Fibroblast of the aortic adventitia (primary cell): ENCODE data around the gene CIT. TPM values are rescaled to one million over a fixed set of nuclear protein-coding genes. Genes with fewer than 3 reads are reported as not detected.

Experiments used
- DNase-seq: peaks from one replicate; pipeline ENCODE4 v3.0.0-alpha.2; 2010; ENCODE audit warnings: low read depth
- H3K4me3 ChIP-seq: 2 replicates; pipeline ENCODE4 v1.5.1; 2011; ENCODE audit warnings: low read depth, mild to moderate bottlenecking, control low read depth, low read length, moderate library complexity
- total RNA-seq: library from RNA; depleted of rRNA; stranded (reverse); fragments of >200 nt; gene quantifications from 2 replicates; pipeline ENCODE4 v1.2.3, GENCODE V29; 2012; ENCODE audit warnings: low replicate concordance
- TF ChIP-seq, protein P1 (sequence below): IDR thresholded peaks from 2 replicates; pipeline ENCODE4 v1.5.1; 2011; ENCODE audit warnings: mild to moderate bottlenecking, low read length, control low read depth, inconsistent platforms; ENCODE audit not compliant: insufficient read depth

Gene CIT
- total RNA-seq, 1 donor: 48.0 TPM

DNA sequence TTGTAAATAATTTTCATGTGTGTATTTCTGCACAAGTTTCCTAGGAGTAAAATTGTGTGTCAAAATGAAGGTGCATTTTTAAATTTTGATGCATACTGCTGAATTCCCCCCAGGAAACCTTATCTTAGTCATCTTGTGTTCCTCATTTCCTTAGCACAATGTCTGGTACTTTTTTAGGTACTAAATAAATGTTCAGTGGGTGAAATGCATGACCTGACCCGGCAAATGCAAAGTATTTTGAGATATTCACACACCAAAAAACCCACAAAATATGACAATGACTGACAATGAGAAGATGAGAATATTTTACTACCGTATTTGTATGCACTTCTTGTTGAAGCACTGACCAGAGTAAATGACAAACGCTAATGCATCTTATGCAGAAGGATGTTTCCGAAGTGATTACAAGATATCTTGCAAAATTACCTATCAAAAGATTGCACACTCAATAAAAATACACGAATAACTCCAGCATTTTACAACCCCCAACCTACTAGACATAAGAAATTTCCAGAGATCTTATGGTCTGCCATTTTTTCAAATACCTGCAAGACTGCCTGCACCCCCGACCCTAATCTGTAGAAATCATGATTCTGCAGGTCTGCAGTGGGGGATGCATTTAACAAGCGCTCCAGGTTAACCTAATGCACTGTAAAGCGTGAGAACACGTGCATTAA, 210.1 kb downstream of the CIT start:
- H3K4me3 ChIP-seq: peak overlapping the region; percentile 97
- DNase-seq: no peak
- TF ChIP-seq, protein P1, sequence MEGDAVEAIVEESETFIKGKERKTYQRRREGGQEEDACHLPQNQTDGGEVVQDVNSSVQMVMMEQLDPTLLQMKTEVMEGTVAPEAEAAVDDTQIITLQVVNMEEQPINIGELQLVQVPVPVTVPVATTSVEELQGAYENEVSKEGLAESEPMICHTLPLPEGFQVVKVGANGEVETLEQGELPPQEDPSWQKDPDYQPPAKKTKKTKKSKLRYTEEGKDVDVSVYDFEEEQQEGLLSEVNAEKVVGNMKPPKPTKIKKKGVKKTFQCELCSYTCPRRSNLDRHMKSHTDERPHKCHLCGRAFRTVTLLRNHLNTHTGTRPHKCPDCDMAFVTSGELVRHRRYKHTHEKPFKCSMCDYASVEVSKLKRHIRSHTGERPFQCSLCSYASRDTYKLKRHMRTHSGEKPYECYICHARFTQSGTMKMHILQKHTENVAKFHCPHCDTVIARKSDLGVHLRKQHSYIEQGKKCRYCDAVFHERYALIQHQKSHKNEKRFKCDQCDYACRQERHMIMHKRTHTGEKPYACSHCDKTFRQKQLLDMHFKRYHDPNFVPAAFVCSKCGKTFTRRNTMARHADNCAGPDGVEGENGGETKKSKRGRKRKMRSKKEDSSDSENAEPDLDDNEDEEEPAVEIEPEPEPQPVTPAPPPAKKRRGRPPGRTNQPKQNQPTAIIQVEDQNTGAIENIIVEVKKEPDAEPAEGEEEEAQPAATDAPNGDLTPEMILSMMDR: no peak

DNA sequence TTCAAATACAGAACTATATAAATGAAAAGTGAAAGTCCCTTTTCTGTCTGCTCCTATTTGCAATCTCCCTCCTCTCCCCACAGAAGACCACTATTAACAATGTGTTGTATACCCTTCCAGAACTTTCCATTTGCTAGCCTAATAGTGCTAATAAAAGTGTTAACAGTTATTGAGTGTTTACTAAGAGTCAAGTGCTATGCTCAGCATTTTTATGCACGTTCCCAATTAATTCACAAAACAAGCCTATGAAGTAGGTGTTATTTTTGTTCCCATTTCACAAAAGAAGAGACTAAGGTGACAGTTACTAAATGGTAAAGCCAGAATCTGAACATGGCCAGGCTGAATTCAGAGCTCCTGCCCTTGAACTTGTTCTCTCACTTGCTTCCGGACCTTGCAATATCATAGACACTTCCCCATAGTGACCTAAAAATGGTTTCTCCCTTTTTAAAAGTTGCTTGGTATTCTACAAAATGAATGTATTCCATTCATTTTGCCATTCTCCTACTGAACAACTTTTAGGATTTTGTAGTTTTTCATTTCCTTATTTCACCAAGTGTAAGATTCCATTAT, 210.8 kb downstream of the CIT start:
- no peak for DNase-seq
- H3K4me3 ChIP-seq: no peak overlapping the region
- TF ChIP-seq, protein P1: no peak

DNA sequence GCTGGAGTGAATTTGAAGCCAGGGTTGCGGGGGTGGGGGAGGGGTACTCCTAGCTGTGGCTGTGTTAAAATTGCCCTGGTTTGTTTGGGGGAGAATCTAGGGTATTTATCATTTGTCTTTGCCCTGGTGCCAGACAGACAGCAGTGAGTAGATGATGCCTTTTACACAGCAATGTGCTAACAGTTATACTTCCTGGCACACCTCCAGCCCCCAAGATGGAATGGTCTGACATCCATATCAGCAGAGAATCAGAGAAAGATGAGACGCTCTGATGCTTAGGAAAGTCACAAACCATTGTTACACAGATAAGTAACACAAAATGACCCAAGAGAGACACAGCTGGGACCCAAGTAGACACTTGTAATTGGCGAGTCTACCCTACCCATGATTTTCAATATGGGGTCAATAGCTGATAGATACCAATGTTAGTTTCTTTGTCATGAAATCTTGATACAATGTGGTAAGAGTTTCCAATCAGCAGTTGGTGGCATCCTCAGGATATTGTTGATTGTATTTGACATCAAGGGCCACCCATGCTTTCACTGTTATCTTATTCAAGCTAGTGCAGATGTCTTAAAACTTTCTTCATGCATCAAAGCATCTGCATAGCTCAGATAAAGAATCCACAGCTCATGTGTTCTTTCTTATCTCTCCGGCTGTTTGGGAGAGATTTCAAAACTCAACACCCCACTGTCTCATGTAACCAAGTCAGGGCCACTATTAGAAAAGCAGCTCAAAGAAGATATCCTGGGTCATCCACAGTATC, 211.8 kb downstream of the CIT start:
- TF ChIP-seq, protein P1: no peak
- no peak for DNase-seq
- H3K4me3 ChIP-seq: no peak overlapping the region

DNA sequence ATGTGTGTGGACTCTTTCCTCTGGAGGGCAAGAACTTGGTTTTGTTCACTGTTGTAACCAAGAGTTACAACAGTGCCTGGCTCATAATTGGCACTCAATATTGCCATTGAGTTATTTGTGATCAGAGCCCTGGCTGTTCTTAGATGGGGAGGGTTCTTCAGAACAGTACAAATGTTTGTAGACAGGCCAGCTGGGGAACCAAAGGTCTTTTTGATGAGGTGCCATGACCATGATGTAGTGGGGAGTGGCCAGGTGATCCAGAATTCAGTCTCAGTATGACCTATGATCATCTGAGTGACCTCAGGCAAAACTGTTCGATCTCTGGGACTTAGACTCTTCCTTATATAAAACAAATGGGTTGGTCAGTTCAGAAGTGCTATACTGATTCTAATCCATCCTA, 212.5 kb downstream of the CIT start:
- DNase-seq: no peak
- TF ChIP-seq, protein P1: no peak
- no peak overlapping the region for H3K4me3 ChIP-seq

DNA sequence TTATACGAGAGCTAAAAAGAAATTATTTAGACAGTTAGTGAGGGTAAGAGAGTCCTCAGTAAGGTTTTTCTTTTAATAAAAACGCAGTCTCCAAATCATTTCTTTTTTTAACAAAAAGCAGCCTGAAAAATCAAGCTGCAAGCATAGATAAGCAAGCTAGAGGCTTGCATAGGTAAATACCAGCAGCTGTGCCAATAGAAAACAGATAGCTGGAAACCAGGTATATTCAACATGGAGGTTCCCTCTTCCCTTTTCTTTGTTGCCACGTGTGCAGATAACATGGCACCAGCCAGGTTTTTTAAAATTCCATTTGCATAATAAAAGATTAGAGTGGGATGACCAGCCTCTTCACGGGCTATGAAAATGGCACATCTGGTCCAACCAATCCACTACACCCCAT, 215.2 kb downstream of the CIT start:
- DNase-seq: no peak
- TF ChIP-seq, protein P1: no peak
- no peak overlapping the region for H3K4me3 ChIP-seq

DNA sequence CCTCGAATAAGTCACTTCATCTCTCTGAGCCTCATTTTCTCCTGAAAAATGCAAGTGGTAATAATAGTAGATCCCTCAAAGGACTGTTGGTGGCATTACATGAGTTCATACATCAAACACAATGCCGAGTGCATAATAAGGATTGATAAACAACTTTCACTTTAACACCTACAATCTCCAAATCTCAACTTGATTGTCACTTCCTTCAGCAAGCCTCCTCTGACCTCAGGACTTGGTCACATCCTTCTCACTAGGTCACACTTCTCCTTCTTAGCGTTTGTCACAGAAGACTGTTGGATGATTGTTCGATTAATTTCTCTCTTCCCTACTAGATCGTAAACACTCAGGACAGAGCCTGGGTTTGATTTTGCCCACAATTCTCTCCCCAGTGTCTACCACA, 217.0 kb downstream of the CIT start:
- no peak for DNase-seq
- TF ChIP-seq, protein P1: no peak
- H3K4me3 ChIP-seq: no peak overlapping the region
